HG03060 (cell line): ENCODE results near the gene ACSF3.

Experiments
- ATAC-seq: cut with Tn5 transposase; IDR thresholded peaks from one replicate; pipeline ENCODE4 v1.9.1; 2021; ENCODE audit warnings: low read depth, moderate number of reproducible peaks; ENCODE audit not compliant: unreplicated experiment

ACSF3 gene

GRCh38 chr16:89121691-89122321 is 28.2 kb downstream of the ACSF3 start:
- ATAC-seq = no peak

- ATAC-seq = no peak
These were observed 28.7 kb downstream of the ACSF3 start for GRCh38 chr16:89122322-89122851.

GRCh38 chr16:89123001-89123830 is 29.6 kb downstream of the ACSF3 start:
- no peak for ATAC-seq

GRCh38 chr16:89123831-89124100 is 30.1 kb downstream of the ACSF3 start:
- no peak for ATAC-seq

- no peak for ATAC-seq
These were observed 35.7 kb downstream of the ACSF3 start for GRCh38 chr16:89129378-89129777.

- no peak for ATAC-seq
These were observed 36.8 kb downstream of the ACSF3 start for GRCh38 chr16:89130448-89130847.

- no peak for ATAC-seq
These were observed 38.1 kb downstream of the ACSF3 start for GRCh38 chr16:89131783-89132182.

GRCh38 chr16:89132194-89133005 is 38.7 kb downstream of the ACSF3 start:
- no peak for ATAC-seq

GRCh38 chr16:89133457-89134127 is 39.9 kb downstream of the ACSF3 start:
- no peak for ATAC-seq

GRCh38 chr16:89134269-89134668 is 40.6 kb downstream of the ACSF3 start:
- ATAC-seq = no peak

GRCh38 chr16:89135166-89135565 is 41.5 kb downstream of the ACSF3 start:
- ATAC-seq = no peak

- no peak for ATAC-seq
These were observed 42.5 kb downstream of the ACSF3 start for GRCh38 chr16:89135971-89136765.

GRCh38 chr16:89136931-89137330 is 43.3 kb downstream of the ACSF3 start:
- no peak for ATAC-seq

GRCh38 chr16:89137666-89138512 is 44.2 kb downstream of the ACSF3 start:
- no peak for ATAC-seq

- ATAC-seq = no peak
These were observed 44.8 kb downstream of the ACSF3 start for GRCh38 chr16:89138513-89138795.

- no peak for ATAC-seq
These were observed 45.3 kb downstream of the ACSF3 start for GRCh38 chr16:89138843-89139520.

GRCh38 chr16:89139907-89140361 is 46.3 kb downstream of the ACSF3 start:
- ATAC-seq = no peak

GRCh38 chr16:89140401-89140800 is 46.7 kb downstream of the ACSF3 start:
- no peak for ATAC-seq
